Measurements from ENCODE around the gene C22orf39.
A peak's percentile ranks its signal among the peaks of the same experiment; 100 is the strongest.

C22orf39 gene

DNA sequence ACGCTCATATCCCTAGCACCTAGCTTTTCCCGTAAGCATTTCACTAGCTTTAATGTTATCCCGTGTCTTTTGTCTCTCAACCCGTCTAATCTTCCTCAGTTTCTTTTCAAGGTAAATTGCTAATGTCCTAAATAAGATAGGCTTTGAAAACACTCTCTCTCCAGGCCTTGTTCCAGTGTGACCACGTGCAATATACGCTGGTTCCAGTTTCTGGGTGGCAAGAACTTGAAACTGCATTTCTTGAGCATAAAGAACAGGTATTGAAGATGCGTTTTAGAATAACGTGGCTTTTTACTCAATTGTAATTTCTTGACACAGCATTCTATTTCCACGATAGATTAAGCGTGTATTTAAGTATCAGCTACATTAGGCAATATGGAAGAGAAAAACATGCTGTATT lies 33.3 kb upstream of the C22orf39 start:
- H3K4me1 ChIP-seq (ENCODE audit: insufficient read depth, low read length): peaks cover 8% of the 10 kb centered on the region; the same call in 1 of the 2 replicates
- no peaks in the 10 kb centered on the region for H3K9me3 ChIP-seq (ENCODE audit: control insufficient read depth, insufficient read depth, low read length)
- H3K9ac ChIP-seq (ENCODE audit: low read depth, low read length): peak overlapping the region; percentile 74
- H3K36me3 ChIP-seq (ENCODE audit: insufficient read depth, low read length): peaks cover 7% of the 10 kb centered on the region; the same call in 1 of the 2 replicates

DNA sequence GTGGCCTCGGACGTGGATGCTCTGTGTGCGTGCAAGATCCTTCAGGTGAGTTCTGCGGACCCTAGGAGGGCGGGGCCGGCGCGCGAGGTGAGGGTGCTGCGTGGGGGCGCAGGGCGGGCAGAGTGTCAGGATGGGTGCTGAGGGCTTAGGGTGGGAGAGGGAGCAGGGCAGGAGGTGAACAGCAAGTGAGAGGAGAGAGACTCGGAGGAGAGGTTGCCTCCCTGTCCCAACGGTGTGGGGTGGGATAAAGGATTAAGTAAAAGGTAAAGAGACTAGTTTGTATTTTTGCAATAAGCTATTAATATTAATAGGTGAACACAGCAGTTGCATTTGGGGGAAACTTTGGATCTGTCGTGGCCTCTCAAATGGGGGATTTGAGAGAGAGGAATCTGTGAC lies 32.7 kb upstream of the C22orf39 start:
- Histone ChIP-seq H3K9me3 (ENCODE audit: control insufficient read depth, insufficient read depth, low read length) (no peaks in the 10 kb centered on the region), H3K9ac (ENCODE audit: low read depth, low read length) (peak overlapping the region; percentile 74), H3K4me1 (ENCODE audit: insufficient read depth, low read length) (peaks cover 8% of the 10 kb centered on the region; the same call in 1 of the 2 replicates), H3K36me3 (ENCODE audit: insufficient read depth, low read length) (peaks cover 7% of the 10 kb centered on the region; the same call in 1 of the 2 replicates)

DNA sequence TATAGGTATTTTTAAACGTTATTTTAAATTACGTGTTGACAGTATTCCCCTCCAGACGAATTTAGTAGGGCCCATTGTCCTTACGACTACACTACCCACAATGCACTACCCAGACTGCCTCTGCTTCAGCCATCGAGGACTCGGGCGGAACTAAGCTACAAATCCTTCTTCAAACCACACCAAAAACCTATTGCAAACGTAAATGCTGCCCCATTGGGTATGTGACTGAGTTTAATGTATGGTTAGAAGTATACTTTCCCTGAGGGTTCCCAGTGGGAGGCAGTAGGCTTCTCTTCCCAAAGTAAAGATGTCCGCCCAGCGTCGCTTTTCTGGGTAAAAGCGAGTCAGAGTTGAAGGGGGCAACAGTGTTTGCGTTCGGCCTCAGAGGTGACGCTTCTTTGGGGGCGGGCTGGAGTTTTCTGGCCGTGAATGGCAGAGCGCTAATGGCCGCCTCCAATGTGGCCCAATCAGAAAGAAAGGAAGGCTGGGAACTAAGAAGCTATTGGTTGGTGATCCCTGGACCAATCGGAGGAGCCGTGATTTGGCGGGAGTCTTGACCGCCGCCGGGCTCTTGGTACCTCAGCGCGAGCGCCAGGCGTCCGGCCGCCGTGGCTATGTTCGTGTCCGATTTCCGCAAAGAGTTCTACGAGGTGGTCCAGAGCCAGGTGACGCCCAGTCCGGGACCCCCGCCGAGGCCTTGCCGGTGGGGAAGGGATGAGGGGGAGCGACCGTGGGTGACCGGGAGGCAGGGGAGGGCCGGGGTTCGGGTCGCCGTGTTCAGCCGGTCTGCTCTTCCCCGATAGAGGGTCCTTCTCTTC lies 32.1 kb upstream of the C22orf39 start, which contains the start of gene CDC45:
Gene CDC45, plus strand, starts transcription at position 566 of the 818 bp plus-strand sequence. Its CDS starts 49 bp downstream, at position 615.
- Histone ChIP-seq H3K9ac (ENCODE audit: low read depth, low read length) (peak within 1 kb of the TSS; percentile 74), H3K36me3 (ENCODE audit: insufficient read depth, low read length) (peaks cover 7% of the 10 kb centered on the region; the same call in 1 of the 2 replicates), H3K4me1 (ENCODE audit: insufficient read depth, low read length) (peaks cover 8% of the 10 kb centered on the region; the same call in 1 of the 2 replicates), H3K9me3 (ENCODE audit: control insufficient read depth, insufficient read depth, low read length) (no peaks in the 10 kb centered on the region)

DNA sequence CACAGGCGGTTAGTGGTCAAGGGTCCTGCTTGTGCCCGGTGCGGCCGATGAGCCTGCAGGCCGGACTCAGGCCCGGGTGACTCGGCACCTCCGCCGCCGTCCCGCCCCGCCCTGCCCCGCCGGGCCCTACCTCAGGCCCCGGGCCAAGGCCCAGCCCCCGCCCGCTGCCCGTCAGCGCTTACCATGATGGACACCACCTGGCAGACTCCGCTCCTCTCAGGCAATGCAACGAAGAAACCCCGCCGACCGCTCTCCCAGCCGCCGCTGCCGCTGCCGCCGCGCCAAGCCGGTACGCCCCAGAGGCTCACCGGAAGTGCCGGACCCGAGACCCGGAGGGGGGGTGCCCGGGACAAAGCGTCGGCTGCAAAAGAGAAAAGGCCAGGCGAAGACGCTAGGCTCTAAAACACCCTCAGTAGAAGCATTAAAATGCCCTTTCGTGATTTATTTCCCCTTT lies 31.4 kb upstream of the C22orf39 start, which contains the start of gene UFD1:
Gene UFD1, minus strand, starts transcription at position 293 of the 454 bp plus-strand sequence. Its CDS starts 108 bp downstream, at position 185.
- H3K4me1 ChIP-seq (ENCODE audit: insufficient read depth, low read length): peaks cover 8% of the 10 kb centered on the region; the same call in 1 of the 2 replicates
- peak within 1 kb of the TSS; percentile 74 for H3K9ac ChIP-seq (ENCODE audit: low read depth, low read length)
- H3K9me3 ChIP-seq (ENCODE audit: control insufficient read depth, insufficient read depth, low read length): no peaks in the 10 kb centered on the region
- peaks cover 7% of the 10 kb centered on the region; the same call in 1 of the 2 replicates for H3K36me3 ChIP-seq (ENCODE audit: insufficient read depth, low read length)

DNA sequence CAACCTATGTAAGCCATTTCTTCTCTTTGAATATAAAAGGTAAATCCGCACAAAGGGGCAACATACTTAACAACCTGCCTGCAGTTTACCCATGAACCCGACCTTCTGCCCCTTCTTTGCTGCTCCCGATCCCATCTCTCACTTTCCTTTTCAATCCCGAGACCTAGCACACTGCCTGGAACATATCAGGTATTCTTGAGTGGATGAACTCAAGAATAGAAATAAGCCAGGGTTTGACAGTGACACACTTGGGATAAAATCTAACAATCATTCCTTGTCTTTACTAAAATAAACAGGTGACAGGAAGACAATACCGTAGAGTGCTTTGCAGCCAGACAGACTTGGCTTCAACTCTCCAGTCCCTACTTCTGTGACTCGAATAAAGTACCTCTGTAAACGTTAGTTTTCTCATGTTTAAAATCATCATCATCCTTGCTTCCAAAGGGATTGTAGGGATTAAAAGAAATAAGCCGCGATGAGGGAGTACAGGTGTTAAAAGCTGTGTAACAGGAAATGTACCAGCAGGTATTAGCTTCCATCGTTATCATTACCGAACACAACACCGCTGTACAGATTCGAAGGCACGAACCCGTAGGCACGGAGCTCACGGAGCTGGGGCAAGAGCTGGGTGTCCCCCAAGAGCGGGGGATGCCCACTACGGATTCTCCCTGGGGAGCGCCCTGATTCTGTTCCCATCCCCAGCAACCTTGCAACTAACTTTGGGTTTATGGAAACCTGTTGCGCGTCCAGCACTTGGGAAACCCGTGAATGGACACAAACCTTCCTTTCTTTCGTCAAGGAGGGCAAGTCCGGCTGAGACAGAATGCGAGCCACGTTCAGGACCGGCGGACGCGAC lies 30.8 kb upstream of the C22orf39 start:
- Histone ChIP-seq H3K9ac (ENCODE audit: low read depth, low read length) (peak overlapping the region; percentile 74), H3K36me3 (ENCODE audit: insufficient read depth, low read length) (peaks cover under 1% of the 10 kb centered on the region; the same call in 1 of the 2 replicates), H3K9me3 (ENCODE audit: control insufficient read depth, insufficient read depth, low read length) (no peaks in the 10 kb centered on the region)

DNA sequence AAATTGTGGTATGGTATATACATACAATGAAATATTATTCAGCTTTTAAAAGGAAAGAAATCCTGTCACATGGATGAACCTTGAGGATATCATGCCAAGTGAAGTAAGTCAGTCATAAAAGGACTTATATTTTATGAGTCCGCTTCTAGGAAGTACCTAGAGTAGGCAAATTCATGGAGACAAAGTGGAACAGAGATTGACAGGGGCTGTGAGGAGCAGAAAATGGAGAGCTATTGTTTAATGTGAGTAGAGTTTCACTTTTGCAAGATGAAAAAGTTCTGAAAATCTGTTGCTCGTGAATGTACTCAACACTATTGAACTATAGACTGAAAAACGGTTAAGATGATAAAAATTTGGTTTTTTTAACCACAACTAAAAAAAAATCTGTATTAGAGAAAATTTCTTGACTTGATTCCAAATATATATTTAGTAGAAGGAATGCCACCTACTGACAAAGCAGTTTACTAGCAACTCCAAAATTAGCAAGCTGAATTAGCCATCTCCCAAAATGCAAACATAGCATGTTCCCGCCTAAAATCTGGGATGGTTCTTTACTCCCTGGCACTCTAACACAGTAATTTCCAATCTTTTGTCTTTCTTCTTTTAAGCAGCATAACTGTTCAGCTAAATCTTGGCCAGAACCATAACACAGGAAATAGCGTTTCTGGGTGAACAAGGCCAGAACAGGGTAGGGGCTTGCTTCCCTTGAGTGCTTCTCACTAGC lies 30.0 kb upstream of the C22orf39 start:
- peaks cover 8% of the 10 kb centered on the region; the same call in 1 of the 2 replicates for H3K4me1 ChIP-seq (ENCODE audit: insufficient read depth, low read length)
- H3K9ac ChIP-seq (ENCODE audit: low read depth, low read length): peak overlapping the region; percentile 74; the same call in 1 of the 2 replicates
- peaks cover under 1% of the 10 kb centered on the region for H3K36me3 ChIP-seq (ENCODE audit: insufficient read depth, low read length)
- no peaks in the 10 kb centered on the region for H3K9me3 ChIP-seq (ENCODE audit: control insufficient read depth, insufficient read depth, low read length)

More for the DNA sequence above, 30.8 kb upstream of the C22orf39 start:
- peaks cover 8% of the 10 kb centered on the region; the same call in 1 of the 2 replicates for H3K4me1 ChIP-seq (ENCODE audit: insufficient read depth, low read length)

DNA sequence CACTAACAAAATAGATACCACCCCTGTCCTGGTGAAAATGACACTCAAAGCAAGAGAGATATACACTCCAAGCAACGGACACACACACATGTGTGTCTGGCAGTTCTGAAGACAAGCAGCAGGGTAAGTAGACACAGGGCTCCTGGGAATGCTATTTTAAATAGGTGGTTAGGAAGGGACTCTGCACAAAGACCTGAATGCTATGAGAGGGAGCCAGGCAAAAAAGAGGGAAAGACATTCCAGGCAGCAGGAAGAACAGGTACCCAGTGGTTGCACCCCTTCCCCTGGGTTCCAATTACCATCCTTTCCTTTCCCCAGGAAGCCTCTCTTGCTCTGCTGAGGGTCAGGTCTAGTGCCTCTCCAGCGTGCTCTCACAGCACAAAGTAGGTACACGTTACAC lies 28.5 kb upstream of the C22orf39 start:
- Histone ChIP-seq H3K9ac (ENCODE audit: low read depth, low read length) (no peak overlapping the region), H3K9me3 (ENCODE audit: control insufficient read depth, insufficient read depth, low read length) (no peaks in the 10 kb centered on the region), H3K4me1 (ENCODE audit: insufficient read depth, low read length) (peaks cover 8% of the 10 kb centered on the region; the same call in 1 of the 2 replicates), H3K36me3 (ENCODE audit: insufficient read depth, low read length) (peaks cover 10% of the 10 kb centered on the region)

DNA sequence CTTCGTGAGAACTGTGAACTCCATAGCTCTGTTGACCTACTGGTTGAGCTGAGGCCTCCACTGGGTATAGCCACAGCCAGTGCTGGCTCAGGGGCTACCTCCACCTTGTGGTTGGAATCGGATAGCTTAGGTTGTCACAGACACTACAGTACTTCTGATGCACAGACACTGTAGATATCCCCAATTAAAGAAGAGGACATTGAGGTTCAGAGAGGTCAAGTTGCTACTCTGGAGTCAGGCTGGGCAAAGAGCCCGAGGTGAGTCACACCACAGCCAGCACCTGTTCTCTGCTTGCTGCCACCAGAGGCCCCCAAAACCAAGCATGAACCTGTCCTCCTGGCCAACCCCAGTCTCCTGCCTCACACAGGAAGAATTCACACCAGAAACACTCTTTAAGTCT lies 26.1 kb upstream of the C22orf39 start:
- Histone ChIP-seq H3K9me3 (ENCODE audit: control insufficient read depth, insufficient read depth, low read length) (no peaks in the 10 kb centered on the region), H3K4me1 (ENCODE audit: insufficient read depth, low read length) (peaks cover 3% of the 10 kb centered on the region; the same call in 1 of the 2 replicates), H3K36me3 (ENCODE audit: insufficient read depth, low read length) (peaks cover 17% of the 10 kb centered on the region), H3K9ac (ENCODE audit: low read depth, low read length) (no peak overlapping the region)

DNA sequence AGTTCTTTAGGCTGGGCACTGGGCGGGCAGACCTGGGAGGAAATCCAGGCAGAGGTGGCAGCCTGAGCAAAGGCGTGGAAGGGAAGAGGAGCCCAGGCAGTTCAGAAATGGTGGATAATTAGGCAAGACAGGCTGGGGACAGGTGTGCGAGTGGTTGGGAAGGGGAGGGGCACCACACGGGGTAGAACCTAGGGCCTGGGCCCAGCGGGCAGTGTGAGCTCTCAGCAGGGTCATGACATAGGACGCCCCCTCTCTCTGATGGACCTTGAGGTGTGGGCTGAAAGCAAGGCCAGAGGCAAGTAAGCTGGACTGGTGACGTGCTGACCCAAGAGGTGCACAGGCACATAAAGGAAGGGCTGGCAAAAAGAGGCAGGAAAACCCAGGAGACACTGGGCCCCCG lies 24.7 kb upstream of the C22orf39 start:
- Histone ChIP-seq H3K4me1 (ENCODE audit: insufficient read depth, low read length) (no peaks in the 10 kb centered on the region), H3K9ac (ENCODE audit: low read depth, low read length) (no peak overlapping the region), H3K36me3 (ENCODE audit: insufficient read depth, low read length) (peaks cover 22% of the 10 kb centered on the region), H3K9me3 (ENCODE audit: control insufficient read depth, insufficient read depth, low read length) (no peaks in the 10 kb centered on the region)

DNA sequence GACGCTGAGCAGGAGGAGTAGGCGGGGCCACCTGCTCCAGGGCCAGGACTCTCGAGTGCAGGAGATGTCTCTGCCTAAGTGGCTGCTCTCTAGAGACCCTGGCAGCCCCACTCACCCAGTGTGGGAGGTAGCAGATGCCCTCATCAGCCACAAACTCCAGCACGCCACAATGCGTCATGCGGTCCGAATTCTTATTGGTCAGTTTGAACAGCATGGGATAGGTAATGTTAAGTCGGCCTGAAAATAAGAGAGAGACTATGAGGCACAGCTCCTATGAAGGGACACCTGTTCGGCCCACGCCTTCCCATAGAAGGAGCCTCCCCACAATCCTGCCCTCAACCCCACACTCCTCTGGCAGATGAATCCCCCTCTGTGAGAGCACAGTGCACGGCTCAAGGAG lies 24.1 kb upstream of the C22orf39 start:
- Histone ChIP-seq H3K9me3 (ENCODE audit: control insufficient read depth, insufficient read depth, low read length) (no peaks in the 10 kb centered on the region), H3K4me1 (ENCODE audit: insufficient read depth, low read length) (no peaks in the 10 kb centered on the region), H3K9ac (ENCODE audit: low read depth, low read length) (no peak overlapping the region), H3K36me3 (ENCODE audit: insufficient read depth, low read length) (peaks cover 27% of the 10 kb centered on the region)

DNA sequence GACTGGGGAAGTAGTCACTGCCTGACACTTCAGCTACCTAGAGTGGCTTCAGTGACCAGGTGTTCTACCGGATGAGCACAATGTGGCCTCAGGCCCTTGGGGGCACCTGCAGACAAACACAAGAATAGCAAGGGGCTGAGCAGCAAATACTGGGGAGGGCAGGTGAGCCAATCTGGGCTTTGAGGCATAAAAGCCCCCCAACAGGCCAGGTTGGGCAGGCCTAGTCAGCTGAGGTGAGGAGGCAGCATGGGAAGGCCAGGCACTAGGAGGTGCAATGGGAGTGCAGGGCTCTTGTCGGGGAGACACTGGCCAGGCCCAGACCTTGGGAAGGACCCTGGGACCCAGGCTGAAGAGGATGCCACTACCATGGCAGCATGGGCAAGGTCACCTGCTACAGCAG lies 22.5 kb upstream of the C22orf39 start:
- Histone ChIP-seq H3K9ac (ENCODE audit: low read depth, low read length) (no peak overlapping the region), H3K4me1 (ENCODE audit: insufficient read depth, low read length) (no peaks in the 10 kb centered on the region), H3K36me3 (ENCODE audit: insufficient read depth, low read length) (peaks cover 35% of the 10 kb centered on the region), H3K9me3 (ENCODE audit: control insufficient read depth, insufficient read depth, low read length) (no peaks in the 10 kb centered on the region)

DNA sequence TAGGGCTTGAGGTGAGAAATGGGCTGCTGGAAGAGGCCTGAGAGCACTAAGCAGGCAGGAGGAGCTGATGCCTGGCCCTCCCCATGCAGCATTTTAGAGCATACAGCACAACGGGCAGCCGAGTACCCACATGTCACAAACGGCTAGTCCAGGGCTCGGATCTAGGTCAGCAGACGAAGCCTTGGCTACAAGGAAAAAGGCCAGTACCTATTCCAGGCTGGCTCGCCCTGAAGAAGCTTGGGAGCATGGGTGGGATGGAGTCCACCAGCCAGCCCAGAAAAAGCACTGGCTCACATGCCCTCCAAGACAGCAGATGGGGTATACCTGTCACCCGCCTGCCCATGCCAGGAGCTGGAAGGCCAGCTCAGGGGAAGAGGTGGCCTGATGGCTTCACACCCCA lies 21.9 kb upstream of the C22orf39 start:
- H3K4me1 ChIP-seq (ENCODE audit: insufficient read depth, low read length): no peaks in the 10 kb centered on the region
- H3K36me3 ChIP-seq (ENCODE audit: insufficient read depth, low read length): peaks cover 37% of the 10 kb centered on the region
- H3K9me3 ChIP-seq (ENCODE audit: control insufficient read depth, insufficient read depth, low read length): no peaks in the 10 kb centered on the region
- no peak overlapping the region for H3K9ac ChIP-seq (ENCODE audit: low read depth, low read length)

DNA sequence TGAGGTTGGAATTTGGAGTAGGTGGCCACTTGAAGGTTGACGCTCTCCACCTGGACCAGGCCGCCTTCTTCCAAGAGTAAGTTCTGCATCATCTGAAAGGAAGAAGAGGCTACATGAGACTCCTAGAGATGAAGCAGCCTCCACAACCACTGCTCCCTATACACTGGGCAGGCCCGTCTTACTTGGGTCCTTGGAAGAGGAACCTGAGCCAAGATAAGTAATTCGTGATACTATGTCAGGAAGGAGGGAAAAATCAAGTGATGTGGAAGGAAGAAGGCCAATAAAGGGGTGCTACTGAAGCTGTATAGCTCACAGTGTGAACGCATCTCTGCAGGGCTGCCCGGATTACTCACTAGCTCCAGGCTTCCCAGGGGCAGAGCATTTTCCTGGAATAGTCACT lies 20.4 kb upstream of the C22orf39 start:
- no peak overlapping the region for H3K9ac ChIP-seq (ENCODE audit: low read depth, low read length)
- H3K4me1 ChIP-seq (ENCODE audit: insufficient read depth, low read length): no peaks in the 10 kb centered on the region
- H3K36me3 ChIP-seq (ENCODE audit: insufficient read depth, low read length): peaks cover 39% of the 10 kb centered on the region
- no peaks in the 10 kb centered on the region for H3K9me3 ChIP-seq (ENCODE audit: control insufficient read depth, insufficient read depth, low read length)
